ENCODE data around the gene SNCG.
"Not testable (repeated sequence)": the region's sequence is repeated elsewhere in the genome, so short reads cannot be mapped to it uniquely, and the experiment has no call there.

Gene SNCG

GRCh38 chr10:86945361-86946212 is 12.8 kb upstream of the SNCG start:
- DNase-seq: no peak

- no peak for DNase-seq
These were observed 11.9 kb upstream of the SNCG start for GRCh38 chr10:86946213-86947155.

- not testable (repeated sequence) for DNase-seq
These were observed 10.6 kb upstream of the SNCG start for GRCh38 chr10:86947806-86948205.

GRCh38 chr10:86950349-86950748 is 8.1 kb upstream of the SNCG start:
- DNase-seq: no peak

GRCh38 chr10:86951184-86951761 is 7.1 kb upstream of the SNCG start:
- DNase-seq: no peak

- no peak for DNase-seq
These were observed 6.3 kb upstream of the SNCG start for GRCh38 chr10:86952106-86952505.

- DNase-seq: not testable (repeated sequence)
These were observed 5.7 kb upstream of the SNCG start for GRCh38 chr10:86952697-86953096.

- DNase-seq: no peak
These were observed 4.4 kb upstream of the SNCG start for GRCh38 chr10:86953747-86954680.

GRCh38 chr10:86954681-86955500 is 3.5 kb upstream of the SNCG start:
- no peak for DNase-seq

- DNase-seq: no peak
These were observed 2.8 kb upstream of the SNCG start for GRCh38 chr10:86955501-86956194.

GRCh38 chr10:86956195-86956847 is 2.1 kb upstream of the SNCG start:
- DNase-seq: no peak

- no peak for DNase-seq
These were observed 1.5 kb upstream of the SNCG start for GRCh38 chr10:86956848-86957448.

- DNase-seq: no peak
These were observed 806 bp upstream of the SNCG start, which contains the start of gene MMRN2 for GRCh38 chr10:86957471-86958115. MMRN2 (minus strand) TSS chr10:86957615; CDS start chr10:86957541, 74 bp downstream.

GRCh38 chr10:86958901-86959736 is 720 bp downstream of the SNCG start:
- DNase-seq: no peak

GRCh38 chr10:86959737-86960002 is 1.3 kb downstream of the SNCG start:
- DNase-seq: no peak

GRCh38 chr10:86960003-86960862 is 1.8 kb downstream of the SNCG start:
- DNase-seq: no peak

- DNase-seq: no peak
These were observed 2.5 kb downstream of the SNCG start for GRCh38 chr10:86960863-86961434.

Data from T1000 (cell line).